WTC11 (cell line): ENCODE data around the gene OR5AP2.

Experiments
- CREB1 ChIP-seq: sonication (generic); formaldehyde crosslinking; IDR thresholded peaks from 2 replicates; pipeline ENCODE4 v1.8.0; 2023; ENCODE audit warnings: mild to moderate bottlenecking, missing genetic modification reagents
- FOXJ3 ChIP-seq: sonication (generic); formaldehyde crosslinking; IDR thresholded peaks from 2 replicates; pipeline ENCODE4 v1.9.0; 2021; ENCODE audit warnings: missing genetic modification reagents, mild to moderate bottlenecking, borderline replicate concordance
- NR3C1 ChIP-seq: sonication (generic); formaldehyde crosslinking; conservative IDR thresholded peaks from 2 replicates; pipeline ENCODE4 v1.8.1; 2023; ENCODE audit warnings: low read depth, mild to moderate bottlenecking, missing genetic modification reagents
- ZNF232 ChIP-seq: sonication (generic); formaldehyde crosslinking; IDR thresholded peaks from 2 replicates; pipeline ENCODE4 v1.8.0; 2022; ENCODE audit warnings: mild to moderate bottlenecking, missing genetic modification reagents
- TF ChIP-seq, protein P1 (sequence below): fragments of 200-600 bp; IDR thresholded peaks from 2 replicates; pipeline ENCODE4 v1.8.0; 2022; ENCODE audit warnings: antibody characterized with exemption

DNA sequence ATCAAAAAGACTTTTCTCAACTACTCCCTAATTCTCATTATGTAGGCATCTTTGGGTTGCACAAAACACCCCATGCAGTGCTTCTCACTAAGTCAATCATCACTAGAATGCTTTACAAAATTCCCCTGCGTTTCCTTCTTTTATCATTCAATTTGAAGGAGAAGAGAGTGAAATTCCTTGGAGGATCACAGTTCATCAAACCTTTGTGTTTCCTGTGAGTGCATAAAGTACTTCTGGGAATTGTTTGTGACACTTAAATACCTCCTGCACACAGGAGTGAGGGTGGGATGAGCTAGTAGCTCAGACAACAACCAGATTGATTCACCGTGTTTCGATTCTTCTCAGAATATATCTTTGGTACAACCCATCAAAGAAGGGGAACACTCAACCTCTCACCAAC is 17.5 kb upstream of the OR5AP2 start:
- TF ChIP-seq, protein P1, sequence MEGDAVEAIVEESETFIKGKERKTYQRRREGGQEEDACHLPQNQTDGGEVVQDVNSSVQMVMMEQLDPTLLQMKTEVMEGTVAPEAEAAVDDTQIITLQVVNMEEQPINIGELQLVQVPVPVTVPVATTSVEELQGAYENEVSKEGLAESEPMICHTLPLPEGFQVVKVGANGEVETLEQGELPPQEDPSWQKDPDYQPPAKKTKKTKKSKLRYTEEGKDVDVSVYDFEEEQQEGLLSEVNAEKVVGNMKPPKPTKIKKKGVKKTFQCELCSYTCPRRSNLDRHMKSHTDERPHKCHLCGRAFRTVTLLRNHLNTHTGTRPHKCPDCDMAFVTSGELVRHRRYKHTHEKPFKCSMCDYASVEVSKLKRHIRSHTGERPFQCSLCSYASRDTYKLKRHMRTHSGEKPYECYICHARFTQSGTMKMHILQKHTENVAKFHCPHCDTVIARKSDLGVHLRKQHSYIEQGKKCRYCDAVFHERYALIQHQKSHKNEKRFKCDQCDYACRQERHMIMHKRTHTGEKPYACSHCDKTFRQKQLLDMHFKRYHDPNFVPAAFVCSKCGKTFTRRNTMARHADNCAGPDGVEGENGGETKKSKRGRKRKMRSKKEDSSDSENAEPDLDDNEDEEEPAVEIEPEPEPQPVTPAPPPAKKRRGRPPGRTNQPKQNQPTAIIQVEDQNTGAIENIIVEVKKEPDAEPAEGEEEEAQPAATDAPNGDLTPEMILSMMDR = no peak
- no peak for TF ChIP-seq FOXJ3 (CRISPR knock-in tag)
- TF ChIP-seq ZNF232 (CRISPR knock-in tag) = no peak
- no peak for TF ChIP-seq NR3C1 (CRISPR knock-in tag)
- TF ChIP-seq CREB1 (CRISPR knock-in tag) = no peak
